LNCaP clone FGC (cell line): ENCODE data around the gene SLC19A3.
A peak's percentile ranks its signal among the peaks of the same experiment; 100 is the strongest.
"Not testable (repeated sequence)": the region's sequence is repeated elsewhere in the genome, so short reads cannot be mapped to it uniquely, and the experiment has no call there.

Experiments
- DNase-seq: peaks from one replicate; pipeline ENCODE4 v3.0.0-alpha.2; 2011; ENCODE audit warnings: low read depth
- H3K4me3 ChIP-seq: 2 replicates; pipeline ENCODE4 v1.5.1; 2011; ENCODE audit warnings: mild to moderate bottlenecking, low read depth, low read length, control low read depth
- CTCF ChIP-seq: IDR thresholded peaks from 2 replicates; pipeline ENCODE4 v1.5.1; 2012; ENCODE audit warnings: mild to moderate bottlenecking; ENCODE audit not compliant: control insufficient read depth, insufficient read depth; ENCODE audit errors: extremely low read depth

SLC19A3 gene

GRCh38 chr2:227717687-227718567, at the start of gene SLC19A3:
TSS of gene SLC19A3 (minus strand) at chr2:227718028. CDS start at chr2:227702318, 15,710 bp downstream.
- no peak for TF ChIP-seq CTCF
- DNase-seq: no peak
- H3K4me3 ChIP-seq: no peak within 1 kb of the TSS

DNA sequence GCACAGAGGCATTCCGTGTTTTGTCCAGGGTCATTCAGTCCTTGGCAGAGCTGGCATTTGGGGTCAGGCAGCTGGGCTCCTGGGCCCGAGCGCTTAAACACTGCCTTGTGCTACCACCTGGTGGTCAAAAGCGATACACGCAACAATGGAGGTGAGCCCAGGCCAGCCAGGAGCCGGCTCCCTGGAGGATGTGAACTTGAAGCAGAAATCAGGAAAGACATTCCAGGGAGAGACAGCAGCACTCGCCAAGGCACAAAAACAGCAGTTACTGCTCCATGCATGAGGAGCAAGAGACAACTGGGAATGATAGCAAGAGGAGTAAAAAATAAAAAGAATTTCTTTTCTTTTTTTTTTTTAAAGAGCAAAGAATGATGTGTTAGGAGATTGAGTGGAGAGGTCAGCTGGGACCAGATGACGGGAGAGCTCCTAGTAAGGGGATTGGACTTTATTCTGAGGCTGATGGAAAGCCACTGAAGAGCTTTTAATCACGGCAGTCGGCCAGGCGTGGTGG, 48.6 kb upstream of the SLC19A3 start:
- peak; percentile 81 for TF ChIP-seq CTCF

GRCh38 chr2:227765788-227766372, 48.1 kb upstream of the SLC19A3 start:
- H3K4me3 ChIP-seq: no peak overlapping the region
- DNase-seq: no peak

More for the DNA sequence above, 48.6 kb upstream of the SLC19A3 start:
- no peak overlapping the region for H3K4me3 ChIP-seq
- DNase-seq: no peak

GRCh38 chr2:227761740-227762476, 44.1 kb upstream of the SLC19A3 start:
- H3K4me3 ChIP-seq: no peak overlapping the region
- no peak for TF ChIP-seq CTCF
- no peak for DNase-seq

More at GRCh38 chr2:227765788-227766372, 48.1 kb upstream of the SLC19A3 start:
- no peak for TF ChIP-seq CTCF

- no peak for TF ChIP-seq CTCF
- DNase-seq: no peak
- H3K4me3 ChIP-seq: no peak overlapping the region
Measured at GRCh38 chr2:227759411-227760118, 41.7 kb upstream of the SLC19A3 start.

- not testable (repeated sequence) for H3K4me3 ChIP-seq, DNase-seq
Measured at GRCh38 chr2:227756261-227756660, 38.4 kb upstream of the SLC19A3 start.

- H3K4me3 ChIP-seq: no peak overlapping the region
- TF ChIP-seq CTCF: 0 out of 2 replicates have a peak, but pooled peaks have one; percentile 12
- DNase-seq: no peak
Measured at GRCh38 chr2:227748079-227748478, 30.3 kb upstream of the SLC19A3 start.
